ENCODE data around the gene SALL2.
A peak's percentile ranks its signal among the peaks of the same experiment; 100 is the strongest.

The SALL2 gene

DNA sequence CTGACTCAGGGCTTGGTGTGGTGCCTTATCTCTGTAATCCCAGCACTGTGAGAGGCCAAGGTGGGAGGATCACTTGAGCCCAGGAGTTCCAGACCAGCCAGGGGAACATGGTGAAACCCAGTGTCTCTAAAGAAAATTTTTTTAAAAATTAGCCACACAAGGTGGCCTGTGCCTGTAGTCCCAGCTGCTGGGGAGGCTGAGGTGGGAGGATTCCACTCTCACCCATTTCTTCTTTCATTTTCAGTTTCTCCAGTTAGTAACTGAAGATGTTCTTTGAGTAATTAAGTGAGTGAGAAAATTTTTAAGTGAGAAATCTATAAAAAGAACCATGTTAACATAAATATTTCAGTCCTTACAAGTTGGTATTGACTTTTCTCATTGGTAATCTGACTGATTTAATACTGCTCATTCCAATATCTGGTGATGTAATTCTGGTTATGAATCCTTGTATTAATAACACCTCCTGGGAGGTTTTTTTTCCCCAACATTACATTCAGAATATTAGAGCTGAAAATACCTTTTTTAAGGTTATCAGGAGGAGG is 21.1 kb downstream of the SALL2 start:
- peaks cover 9% of the 10 kb centered on the region for H3K4me1 ChIP-seq (ENCODE audit: control insufficient read depth, insufficient read depth, low read length)
- no peak overlapping the region for H3K9ac ChIP-seq (ENCODE audit: low read depth, low read length)
- H3K36me3 ChIP-seq (ENCODE audit: insufficient read depth, low read length): peaks cover 44% of the 10 kb centered on the region
- no peak overlapping the region for H3K4me3 ChIP-seq (ENCODE audit: low read length)
- no peaks in the 10 kb centered on the region for H3K27me3 ChIP-seq (ENCODE audit: control insufficient read depth, insufficient read depth, low read length)
- no peaks in the 10 kb centered on the region for H3K9me3 ChIP-seq (replicated peaks; ENCODE audit: low read length)
- no peak overlapping the region for H3K4me2 ChIP-seq (ENCODE audit: low read length)

DNA sequence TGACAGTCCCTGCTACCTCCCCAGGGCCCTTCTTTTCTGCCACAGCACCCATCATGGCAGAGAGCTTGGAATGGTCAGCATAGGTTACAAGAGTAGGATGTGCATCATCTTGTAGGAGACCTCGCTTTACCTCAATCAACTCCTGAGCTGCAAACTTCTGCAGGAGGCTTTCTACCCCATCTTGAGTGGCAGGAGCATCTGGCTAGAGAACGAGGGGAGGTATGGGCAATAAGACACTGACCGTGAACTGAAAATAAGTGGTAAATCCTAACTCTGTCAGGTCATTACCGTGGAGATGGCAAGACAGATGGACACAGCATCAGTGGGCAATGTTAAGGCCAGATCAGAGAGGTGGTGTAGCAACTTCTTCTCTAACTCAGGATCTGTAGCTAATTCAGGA is 22.8 kb downstream of the SALL2 start:
- Histone ChIP-seq H3K9ac (ENCODE audit: low read depth, low read length) (no peak overlapping the region), H3K4me3 (ENCODE audit: low read length) (no peak overlapping the region), H3K4me1 (ENCODE audit: control insufficient read depth, insufficient read depth, low read length) (no peaks in the 10 kb centered on the region), H3K27me3 (ENCODE audit: control insufficient read depth, insufficient read depth, low read length) (no peaks in the 10 kb centered on the region), H3K36me3 (ENCODE audit: insufficient read depth, low read length) (peaks cover 61% of the 10 kb centered on the region), H3K9me3 (replicated peaks; ENCODE audit: low read length) (no peaks in the 10 kb centered on the region), H3K4me2 (ENCODE audit: low read length) (no peak overlapping the region)

DNA sequence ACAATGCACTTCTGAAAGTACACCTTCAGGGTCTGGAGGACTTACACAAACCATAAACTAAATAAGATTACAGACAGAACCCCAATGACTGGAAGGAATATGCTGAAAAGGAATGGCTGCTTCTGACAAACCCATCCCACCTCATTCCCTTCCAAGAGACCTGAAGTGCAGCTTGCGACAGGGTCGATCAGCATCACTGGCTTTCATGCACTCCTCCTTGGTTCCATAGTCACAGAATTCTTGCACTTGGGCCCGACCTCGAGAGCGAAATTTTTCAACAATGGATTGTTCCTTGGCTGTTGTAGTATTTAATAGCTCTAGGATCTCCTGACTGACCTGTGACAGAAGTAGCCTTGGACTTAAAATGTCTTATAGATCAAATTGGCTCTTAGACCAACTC is 24.6 kb downstream of the SALL2 start:
- no peak overlapping the region for H3K4me2 ChIP-seq (ENCODE audit: low read length)
- no peaks in the 10 kb centered on the region for H3K9me3 ChIP-seq (replicated peaks; ENCODE audit: low read length)
- H3K4me1 ChIP-seq (ENCODE audit: control insufficient read depth, insufficient read depth, low read length): no peaks in the 10 kb centered on the region
- H3K27me3 ChIP-seq (ENCODE audit: control insufficient read depth, insufficient read depth, low read length): no peaks in the 10 kb centered on the region
- H3K4me3 ChIP-seq (ENCODE audit: low read length): no peak overlapping the region
- peaks cover 68% of the 10 kb centered on the region for H3K36me3 ChIP-seq (ENCODE audit: insufficient read depth, low read length)
- no peak overlapping the region for H3K9ac ChIP-seq (ENCODE audit: low read depth, low read length)

DNA sequence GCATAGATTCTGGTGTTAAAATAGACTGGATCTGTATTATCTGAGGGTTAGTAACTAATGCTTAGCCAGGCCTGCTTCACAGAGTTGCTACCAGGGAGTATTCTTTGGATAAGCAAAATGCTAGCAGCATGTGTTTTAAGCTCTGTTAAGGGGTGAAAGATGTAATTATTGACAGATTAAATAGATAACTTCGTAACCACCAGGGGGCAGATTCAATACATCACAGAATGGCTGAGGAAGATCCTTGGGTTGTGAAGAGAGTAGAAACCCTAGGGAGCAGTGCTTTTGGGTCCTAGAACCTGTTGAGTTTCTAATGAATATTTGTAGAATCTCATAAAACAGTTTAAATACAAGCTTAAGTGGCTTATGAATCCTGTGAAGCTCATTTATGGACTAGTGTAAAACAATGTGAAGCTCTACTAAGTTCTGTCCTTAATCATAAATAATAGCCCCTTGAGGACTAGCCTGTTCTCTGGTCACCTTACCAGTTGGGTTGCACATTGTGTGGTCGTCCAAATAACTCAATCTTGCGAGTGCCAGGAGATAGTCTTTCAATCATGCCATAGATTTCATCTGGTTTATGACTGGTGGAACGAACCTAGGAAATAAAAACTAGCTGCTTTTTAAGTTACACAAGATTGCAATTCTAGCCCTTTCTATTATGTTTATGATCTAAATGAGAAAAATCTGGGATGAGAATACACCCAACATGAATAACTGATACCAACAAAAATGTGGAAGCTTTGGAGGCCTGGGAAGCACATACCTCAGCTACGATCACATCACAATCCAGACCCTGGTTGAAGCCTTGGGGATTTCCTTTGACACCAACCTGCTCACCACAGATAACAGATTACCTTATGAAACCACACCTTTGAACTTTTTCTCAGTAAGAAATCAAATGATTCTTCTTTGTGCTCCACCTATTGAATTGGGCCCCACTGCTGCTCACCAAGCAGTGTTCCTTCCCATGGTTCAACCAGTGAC is 27.3 kb downstream of the SALL2 start:
- no peaks in the 10 kb centered on the region for H3K9me3 ChIP-seq (replicated peaks; ENCODE audit: low read length)
- H3K4me3 ChIP-seq (ENCODE audit: low read length): no peak overlapping the region
- H3K4me1 ChIP-seq (ENCODE audit: control insufficient read depth, insufficient read depth, low read length): no peaks in the 10 kb centered on the region
- H3K36me3 ChIP-seq (ENCODE audit: insufficient read depth, low read length): peaks cover 81% of the 10 kb centered on the region
- H3K9ac ChIP-seq (ENCODE audit: low read depth, low read length): no peak overlapping the region
- H3K4me2 ChIP-seq (ENCODE audit: low read length): no peak overlapping the region
- H3K27me3 ChIP-seq (ENCODE audit: control insufficient read depth, insufficient read depth, low read length): no peaks in the 10 kb centered on the region

DNA sequence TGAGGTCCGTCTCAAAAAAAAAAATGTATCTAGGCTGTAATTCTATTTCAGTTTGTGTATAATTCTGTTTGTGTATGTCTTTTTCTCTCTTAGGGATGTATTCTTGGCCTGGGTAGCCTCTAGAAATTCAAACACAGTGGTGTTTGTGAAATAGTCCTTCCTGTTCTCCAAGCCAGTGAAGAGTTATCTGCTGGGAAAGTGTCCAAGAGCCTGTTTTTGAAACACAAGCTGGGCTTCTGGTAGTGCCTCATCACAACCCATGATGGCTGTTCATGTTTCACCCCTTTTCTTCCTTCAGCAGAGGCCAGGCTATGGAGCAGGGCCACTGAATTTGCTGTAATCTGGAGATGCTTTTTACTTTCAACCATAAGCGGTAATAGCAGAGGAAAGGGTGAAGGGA is 29.7 kb downstream of the SALL2 start:
- Histone ChIP-seq H3K4me1 (ENCODE audit: control insufficient read depth, insufficient read depth, low read length) (no peaks in the 10 kb centered on the region), H3K9me3 (replicated peaks; ENCODE audit: low read length) (no peaks in the 10 kb centered on the region), H3K4me3 (ENCODE audit: low read length) (no peak overlapping the region), H3K4me2 (ENCODE audit: low read length) (no peak overlapping the region), H3K27me3 (ENCODE audit: control insufficient read depth, insufficient read depth, low read length) (no peaks in the 10 kb centered on the region), H3K36me3 (ENCODE audit: insufficient read depth, low read length) (peaks cover 71% of the 10 kb centered on the region), H3K9ac (ENCODE audit: low read depth, low read length) (no peak overlapping the region)

DNA sequence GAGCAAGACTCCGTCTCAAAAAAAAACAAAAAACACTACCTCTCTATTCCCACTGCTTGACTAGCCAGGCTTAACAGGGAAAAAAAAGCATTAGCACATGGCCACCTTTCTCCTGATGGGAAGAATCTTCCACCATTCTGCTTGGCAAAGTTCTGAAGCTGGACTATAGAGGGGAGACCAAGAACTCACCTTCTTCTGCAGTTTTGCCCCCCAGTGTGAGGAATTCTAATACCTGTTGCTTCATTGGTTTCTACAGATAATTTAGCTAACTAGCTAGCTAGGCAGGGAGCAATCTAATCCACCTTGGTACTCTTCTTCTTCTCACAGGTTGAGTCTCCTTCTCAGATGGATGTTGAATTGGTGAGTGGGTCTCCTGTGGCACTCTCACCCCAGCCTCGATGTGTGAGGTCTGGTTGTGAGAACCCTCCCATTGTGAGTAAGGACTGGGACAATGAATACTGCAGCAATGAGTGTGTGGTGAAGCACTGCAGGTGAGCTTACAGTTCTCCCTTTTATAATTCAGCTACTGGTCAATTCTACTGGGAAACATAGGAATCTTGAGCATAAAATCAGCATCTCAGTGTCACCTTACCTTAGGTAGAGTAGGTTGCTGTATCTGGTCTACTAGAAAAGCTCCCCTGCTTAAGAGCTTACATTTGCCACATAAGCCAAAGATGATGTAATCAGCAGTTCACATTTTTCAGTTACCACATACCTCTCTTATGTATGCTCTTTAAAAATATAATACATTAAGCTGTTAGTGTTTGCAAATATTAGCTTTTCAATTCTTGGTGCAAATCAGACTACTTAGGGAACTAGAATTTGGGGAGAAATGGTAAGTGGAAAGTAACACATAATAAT is 31.0 kb downstream of the SALL2 start:
- peaks cover 62% of the 10 kb centered on the region for H3K36me3 ChIP-seq (ENCODE audit: insufficient read depth, low read length)
- H3K4me3 ChIP-seq (ENCODE audit: low read length): no peak overlapping the region
- H3K9me3 ChIP-seq (replicated peaks; ENCODE audit: low read length): no peaks in the 10 kb centered on the region
- H3K4me2 ChIP-seq (ENCODE audit: low read length): no peak overlapping the region
- no peak overlapping the region for H3K9ac ChIP-seq (ENCODE audit: low read depth, low read length)
- H3K27me3 ChIP-seq (ENCODE audit: control insufficient read depth, insufficient read depth, low read length): no peaks in the 10 kb centered on the region
- H3K4me1 ChIP-seq (ENCODE audit: control insufficient read depth, insufficient read depth, low read length): no peaks in the 10 kb centered on the region

DNA sequence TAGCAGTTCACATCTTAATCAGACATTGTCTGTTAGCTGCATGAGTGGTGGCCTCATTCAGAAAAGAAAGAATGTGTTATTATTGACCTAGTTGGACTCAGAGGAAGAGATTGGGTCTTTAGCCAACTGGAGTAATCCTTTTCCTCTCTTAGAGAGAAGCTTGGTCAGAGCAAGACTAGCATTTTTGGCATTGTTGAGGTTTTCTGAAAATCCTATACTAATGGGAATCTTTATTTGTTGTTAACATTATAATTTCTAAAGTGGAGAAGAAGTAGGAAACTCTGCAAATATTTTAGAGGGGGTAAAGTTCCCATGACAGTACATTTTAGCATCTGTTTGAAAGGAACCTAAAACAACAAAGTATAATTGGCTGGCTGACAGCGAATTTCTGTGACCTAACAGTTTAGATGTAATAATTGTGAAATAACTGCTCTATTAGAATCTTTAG is 39.5 kb downstream of the SALL2 start:
- no peak overlapping the region for H3K9ac ChIP-seq (ENCODE audit: low read depth, low read length)
- no peak overlapping the region for H3K4me3 ChIP-seq (ENCODE audit: low read length)
- no peaks in the 10 kb centered on the region for H3K9me3 ChIP-seq (replicated peaks; ENCODE audit: low read length)
- no peaks in the 10 kb centered on the region for H3K4me1 ChIP-seq (ENCODE audit: control insufficient read depth, insufficient read depth, low read length)
- H3K27me3 ChIP-seq (ENCODE audit: control insufficient read depth, insufficient read depth, low read length): no peaks in the 10 kb centered on the region
- H3K36me3 ChIP-seq (ENCODE audit: insufficient read depth, low read length): peaks cover 27% of the 10 kb centered on the region
- H3K4me2 ChIP-seq (ENCODE audit: low read length): no peak overlapping the region

DNA sequence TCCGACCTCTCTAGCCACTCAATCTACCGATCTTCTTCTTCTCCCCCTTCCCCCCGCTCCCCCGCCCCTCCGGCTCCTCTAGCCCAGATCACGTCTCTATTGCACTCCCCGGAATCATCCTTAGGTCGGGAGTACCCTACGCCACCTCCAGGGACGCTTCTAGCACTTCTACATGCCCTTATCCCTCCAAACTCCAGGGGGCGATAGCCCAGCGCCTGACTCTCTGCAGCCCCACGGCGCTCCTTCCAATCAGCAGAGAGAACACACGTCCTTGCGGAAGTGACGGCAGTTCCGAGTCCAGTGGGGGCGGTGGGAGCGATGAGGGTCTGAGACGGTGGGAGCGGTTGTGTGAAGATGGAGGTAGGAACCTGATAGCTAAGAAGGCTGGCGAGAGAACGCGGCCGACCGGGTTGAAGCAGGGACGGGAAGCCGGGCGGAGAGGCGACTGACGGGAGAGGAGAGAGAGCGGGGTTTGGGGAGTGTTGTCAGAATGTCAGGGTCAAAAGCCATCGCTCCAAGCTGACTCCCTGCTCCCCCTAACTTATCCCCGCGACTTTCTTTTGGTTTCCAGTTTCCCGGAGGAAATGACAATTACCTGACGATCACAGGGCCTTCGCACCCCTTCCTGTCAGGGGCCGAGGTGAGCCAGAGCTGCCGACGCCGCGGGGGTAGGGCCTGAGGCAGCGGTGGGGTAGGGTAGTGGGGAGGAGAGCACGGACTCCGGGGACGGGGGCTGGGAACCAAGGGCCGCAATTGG is 49.0 kb downstream of the SALL2 start, which contains the start of the genes RAB2B and TOX4:
TSS of gene RAB2B (minus strand) at position 35 of the 757 bp plus-strand sequence. CDS start 87 bp downstream, outside the sequence.
TSS of gene TOX4 (plus strand) at position 271 of the 757 bp plus-strand sequence. CDS start at position 355, 84 bp downstream.
- H3K27me3 ChIP-seq (ENCODE audit: control insufficient read depth, insufficient read depth, low read length): no peaks in the 10 kb centered on the region
- peak within 1 kb of the TSS; percentile 79 for H3K4me3 ChIP-seq (ENCODE audit: low read length)
- H3K36me3 ChIP-seq (ENCODE audit: insufficient read depth, low read length): peaks cover 13% of the 10 kb centered on the region
- H3K9ac ChIP-seq (ENCODE audit: low read depth, low read length): peak within 1 kb of the TSS; percentile 90
- H3K4me2 ChIP-seq (ENCODE audit: low read length): peak within 1 kb of the TSS; percentile 98
- H3K4me1 ChIP-seq (ENCODE audit: control insufficient read depth, insufficient read depth, low read length): peaks cover 14% of the 10 kb centered on the region
- H3K9me3 ChIP-seq (replicated peaks; ENCODE audit: low read length): no peaks in the 10 kb centered on the region

DNA sequence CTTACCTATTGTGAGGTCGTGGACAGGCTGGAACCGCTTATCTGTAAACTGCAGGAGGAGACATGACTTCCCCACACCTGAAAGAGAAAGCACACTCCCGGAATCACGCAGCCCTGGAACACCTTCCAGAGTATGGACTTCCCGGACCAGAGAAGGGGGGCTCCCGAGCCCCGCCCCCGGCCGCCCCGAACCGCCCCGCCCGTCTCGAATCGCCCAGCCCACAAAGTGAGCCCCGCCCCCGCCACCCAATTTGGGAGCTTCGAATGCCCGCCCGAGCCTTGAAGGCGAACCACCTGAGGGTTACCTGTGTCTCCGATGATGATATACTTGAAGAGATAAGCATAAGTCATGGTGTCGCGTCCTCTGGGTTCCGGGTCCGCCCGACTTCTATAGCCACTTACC is 49.6 kb downstream of the SALL2 start:
- Histone ChIP-seq H3K27me3 (ENCODE audit: control insufficient read depth, insufficient read depth, low read length) (no peaks in the 10 kb centered on the region), H3K9me3 (replicated peaks; ENCODE audit: low read length) (no peaks in the 10 kb centered on the region), H3K4me3 (ENCODE audit: low read length) (peak overlapping the region; percentile 79), H3K36me3 (ENCODE audit: insufficient read depth, low read length) (peaks cover 13% of the 10 kb centered on the region), H3K9ac (ENCODE audit: low read depth, low read length) (peak overlapping the region; percentile 84), H3K4me1 (ENCODE audit: control insufficient read depth, insufficient read depth, low read length) (peaks cover 14% of the 10 kb centered on the region), H3K4me2 (ENCODE audit: low read length) (peak overlapping the region; percentile 89)

DNA sequence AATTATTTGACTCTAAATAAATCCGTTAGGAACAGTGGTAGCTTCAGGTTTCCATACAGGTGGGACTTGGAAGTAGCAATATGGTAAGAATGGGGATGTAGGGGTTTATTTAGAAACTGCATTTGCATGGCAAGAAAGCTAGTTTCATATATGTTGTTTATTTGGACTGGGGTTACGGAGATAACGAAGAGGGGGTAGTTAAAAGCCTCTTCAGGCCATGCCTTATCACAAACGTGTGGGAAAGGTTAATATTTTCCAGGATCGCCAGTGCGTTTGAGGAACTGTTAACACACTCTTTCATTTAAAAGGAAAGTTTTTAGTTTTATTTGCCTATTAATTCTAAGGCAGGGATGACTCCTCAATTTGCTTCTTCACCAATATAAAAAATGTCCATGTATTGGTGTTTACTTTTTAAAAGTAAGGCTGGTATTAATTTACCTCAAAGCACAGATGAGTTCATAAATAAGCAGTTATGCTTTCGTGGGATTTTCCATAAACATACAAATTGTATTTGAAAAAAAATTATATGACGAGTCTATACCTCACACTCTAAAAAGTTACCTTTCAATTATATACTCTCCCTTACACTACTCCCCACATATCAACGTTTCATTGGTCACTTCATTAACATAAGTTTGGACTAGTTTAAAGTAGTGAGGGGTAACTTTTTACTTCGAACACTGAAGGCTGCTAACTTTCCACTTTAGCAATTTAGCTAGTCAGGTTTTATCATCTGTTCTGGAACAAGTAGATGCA is 50.2 kb downstream of the SALL2 start:
- Histone ChIP-seq H3K4me1 (ENCODE audit: control insufficient read depth, insufficient read depth, low read length) (peaks cover 14% of the 10 kb centered on the region), H3K4me3 (ENCODE audit: low read length) (peak overlapping the region; percentile 79), H3K36me3 (ENCODE audit: insufficient read depth, low read length) (peaks cover 13% of the 10 kb centered on the region), H3K27me3 (ENCODE audit: control insufficient read depth, insufficient read depth, low read length) (no peaks in the 10 kb centered on the region), H3K9me3 (replicated peaks; ENCODE audit: low read length) (no peaks in the 10 kb centered on the region), H3K4me2 (ENCODE audit: low read length) (peak overlapping the region; percentile 89), H3K9ac (ENCODE audit: low read depth, low read length) (peak overlapping the region; percentile 84)
